ENCODE data around the gene SEPTIN12.

- no peak for TF ChIP-seq POLR2A (IDR thresholded peaks at IDR 0.05)
- no peak for TF ChIP-seq CTCF (IDR thresholded peaks at IDR 0.05)
Observed at GRCh38 chr16:4750896-4751295, 37.2 kb downstream of the SEPTIN12 start.
